ENCODE data around the gene INTS1.

- no peak for TF ChIP-seq EZH2 (IDR thresholded peaks at IDR 0.05; ENCODE audit: borderline replicate concordance, insufficient read depth, low read depth, low read length, poor library complexity, severe bottlenecking)
- TF ChIP-seq CTCF (IDR thresholded peaks at IDR 0.05) = no peak
Observed at GRCh38 chr7:1550005-1550845, 46.0 kb upstream of the INTS1 start.

All from B cell (primary cell).